Measurements from ENCODE around the gene OTOF. TPM values are rescaled to one million over a fixed set of nuclear protein-coding genes. Genes with fewer than 3 reads are reported as not detected.
A peak's percentile ranks its signal among the peaks of the same experiment; 100 is the strongest.

The OTOF gene
- total RNA-seq, 1 donor from 2014 or later: 0.36 TPM

- H3K27me3 ChIP-seq: no peaks in the 10 kb centered on the region
- no peaks in the 10 kb centered on the region for H3K9me3 ChIP-seq (ENCODE audit: low read depth)
- no peaks in the 10 kb centered on the region for H3K79me2 ChIP-seq (ENCODE audit: low read depth)
- no peak overlapping the region for H3K4me2 ChIP-seq
- Mint-ChIP-seq H3K36me3 (no peaks in the 10 kb centered on the region), H3K27ac (no peak overlapping the region), H3K9me3 (peaks cover 2% of the 10 kb centered on the region), H3K4me1 (peaks cover 13% of the 10 kb centered on the region), H3K4me3 (no peak overlapping the region), H3K27me3 (ENCODE audit: insufficient read depth, low read depth) (peaks cover 6% of the 10 kb centered on the region)
- no peak overlapping the region for H3K27ac ChIP-seq
- H3K4me3 ChIP-seq: no peak overlapping the region
- DNase-seq (ENCODE audit: low spot score): no peak
- no peak overlapping the region for H3K9ac ChIP-seq
- no peaks in the 10 kb centered on the region for H4K20me1 ChIP-seq (ENCODE audit: low read depth)
- no peak for TF ChIP-seq EZH2 (IDR thresholded peaks at IDR 0.05)
- TF ChIP-seq CTCF (IDR thresholded peaks at IDR 0.05): no peak
- TF ChIP-seq EZH2phosphoT487 (IDR thresholded peaks at IDR 0.05): no peak
- no peaks in the 10 kb centered on the region for H3K4me1 ChIP-seq
- H2AFZ ChIP-seq (replicated peaks): no peak overlapping the region
- no peaks in the 10 kb centered on the region for H3K36me3 ChIP-seq
- H3F3A ChIP-seq (ENCODE audit: low read depth): no peaks in the 10 kb centered on the region
Observed at GRCh38 chr2:26514045-26514444, 36.1 kb upstream of the OTOF start.

- H3K27ac ChIP-seq: no peak overlapping the region
Observed at GRCh38 chr2:26513261-26513660, 35.3 kb upstream of the OTOF start.

GRCh38 chr2:26511466-26511865 lies 33.5 kb upstream of the OTOF start:
- Histone ChIP-seq H3K4me1 (no peaks in the 10 kb centered on the region), H4K20me1 (ENCODE audit: low read depth) (no peaks in the 10 kb centered on the region), H3K79me2 (ENCODE audit: low read depth) (no peaks in the 10 kb centered on the region), H3K4me2 (no peak overlapping the region), H3K9ac (no peak overlapping the region), H3K4me3 (no peak overlapping the region), H2AFZ (replicated peaks) (no peak overlapping the region), H3K27ac (no peak overlapping the region), H3K9me3 (ENCODE audit: low read depth) (no peaks in the 10 kb centered on the region), H3K27me3 (no peaks in the 10 kb centered on the region), H3F3A (ENCODE audit: low read depth) (no peaks in the 10 kb centered on the region), H3K36me3 (no peaks in the 10 kb centered on the region)
- Mint-ChIP-seq H3K4me1 (peaks cover 24% of the 10 kb centered on the region), H3K9me3 (no peaks in the 10 kb centered on the region), H3K27ac (no peak overlapping the region), H3K36me3 (no peaks in the 10 kb centered on the region), H3K27me3 (ENCODE audit: insufficient read depth, low read depth) (peaks cover 6% of the 10 kb centered on the region), H3K4me3 (no peak overlapping the region)
- DNase-seq (ENCODE audit: low spot score): peak; percentile 24
- no peak for TF ChIP-seq EZH2 (IDR thresholded peaks at IDR 0.05)
- no peak for TF ChIP-seq EZH2phosphoT487 (IDR thresholded peaks at IDR 0.05)
- no peak for TF ChIP-seq CTCF (IDR thresholded peaks at IDR 0.05)

More at GRCh38 chr2:26513261-26513660, 35.3 kb upstream of the OTOF start:
- DNase-seq (ENCODE audit: low spot score): no peak
- no peaks in the 10 kb centered on the region for H3K36me3 ChIP-seq
- Mint-ChIP-seq H3K36me3 (no peaks in the 10 kb centered on the region), H3K27ac (no peak overlapping the region), H3K9me3 (peaks cover 2% of the 10 kb centered on the region), H3K4me3 (no peak overlapping the region), H3K27me3 (ENCODE audit: insufficient read depth, low read depth) (peaks cover 6% of the 10 kb centered on the region), H3K4me1 (peaks cover 13% of the 10 kb centered on the region)
- no peak overlapping the region for H3K4me3 ChIP-seq
- H3K9ac ChIP-seq: no peak overlapping the region
- peak overlapping the region; percentile 59 for H2AFZ ChIP-seq (replicated peaks)
- H3F3A ChIP-seq (ENCODE audit: low read depth): no peaks in the 10 kb centered on the region
- H3K9me3 ChIP-seq (ENCODE audit: low read depth): no peaks in the 10 kb centered on the region
- H3K27me3 ChIP-seq: no peaks in the 10 kb centered on the region
- H3K4me2 ChIP-seq: no peak overlapping the region
- TF ChIP-seq EZH2 (IDR thresholded peaks at IDR 0.05): no peak
- no peak for TF ChIP-seq CTCF (IDR thresholded peaks at IDR 0.05)
- TF ChIP-seq EZH2phosphoT487 (IDR thresholded peaks at IDR 0.05): no peak
- H4K20me1 ChIP-seq (ENCODE audit: low read depth): no peaks in the 10 kb centered on the region
- no peaks in the 10 kb centered on the region for H3K79me2 ChIP-seq (ENCODE audit: low read depth)
- no peaks in the 10 kb centered on the region for H3K4me1 ChIP-seq

Data from neural progenitor cell (in vitro differentiated cells).